Mucosa of gallbladder (tissue), 1 donor: ENCODE results near the gene BCL11A. TPM values are rescaled to one million over a fixed set of nuclear protein-coding genes. Genes with fewer than 3 reads are reported as not detected.

Experiments used
- DNase-seq: peaks from one replicate; pipeline ENCODE4 v3.0.0-alpha.2; 2020; ENCODE audit warnings: low spot score
- total RNA-seq: library from RNA; stranded (reverse); gene quantifications from one replicate; pipeline ENCODE4 v1.2.1, GENCODE V29; 2021
- donor health status: DM: no; HTN: no; CAD: no.

Gene BCL11A
- total RNA-seq, 1 donor from 2014 or later: 21.3 TPM

- no peak for DNase-seq
Observed at GRCh38 chr2:60466161-60466702, 87.2 kb downstream of the BCL11A start.

GRCh38 chr2:60465736-60466135 lies 87.7 kb downstream of the BCL11A start:
- no peak for DNase-seq

- no peak for DNase-seq
Observed at GRCh38 chr2:60463249-60463648, 90.2 kb downstream of the BCL11A start.

- no peak for DNase-seq
Observed at GRCh38 chr2:60461421-60462108, 91.9 kb downstream of the BCL11A start.

- no peak for DNase-seq
Observed at GRCh38 chr2:60460577-60461420, 92.7 kb downstream of the BCL11A start.

GRCh38 chr2:60459851-60460250 lies 93.6 kb downstream of the BCL11A start:
- DNase-seq: no peak

- DNase-seq: no peak
Observed at GRCh38 chr2:60456115-60456770, 97.2 kb downstream of the BCL11A start.

GRCh38 chr2:60453872-60454271 lies 99.6 kb downstream of the BCL11A start:
- no peak for DNase-seq

GRCh38 chr2:60453301-60453700 lies 100.2 kb downstream of the BCL11A start:
- DNase-seq: no peak

GRCh38 chr2:60450488-60450887 lies 103.0 kb downstream of the BCL11A start:
- no peak for DNase-seq

- DNase-seq: no peak
Observed at GRCh38 chr2:60447943-60448342, 105.5 kb downstream of the BCL11A start.

GRCh38 chr2:60446413-60447267 lies 106.8 kb downstream of the BCL11A start:
- DNase-seq: no peak

- DNase-seq: no peak
Observed at GRCh38 chr2:60445684-60446179, 107.7 kb downstream of the BCL11A start.

- DNase-seq: no peak
Observed at GRCh38 chr2:60442608-60443007, 110.8 kb downstream of the BCL11A start.

GRCh38 chr2:60441800-60442199 lies 111.7 kb downstream of the BCL11A start:
- DNase-seq: no peak

GRCh38 chr2:60440767-60441163 lies 112.7 kb downstream of the BCL11A start:
- no peak for DNase-seq

- DNase-seq: no peak
Observed at GRCh38 chr2:60440079-60440766, 113.2 kb downstream of the BCL11A start.

- peak; percentile 34 for DNase-seq
Observed at GRCh38 chr2:60439219-60439974, 114.1 kb downstream of the BCL11A start.

- no peak for DNase-seq
Observed at GRCh38 chr2:60438653-60439052, 114.8 kb downstream of the BCL11A start.

GRCh38 chr2:60438131-60438530 lies 115.3 kb downstream of the BCL11A start:
- DNase-seq: no peak
